Keratinocyte (primary cell): ENCODE data around the gene SDR9C7. TPM values are rescaled to one million over a fixed set of nuclear protein-coding genes. Genes with fewer than 3 reads are reported as not detected.
"Not testable (repeated sequence)": the region's sequence is repeated elsewhere in the genome, so short reads cannot be mapped to it uniquely, and the experiment has no call there.

Source experiments
- DNase-seq: peaks from one replicate; pipeline ENCODE4 v3.0.0-alpha.2; 2011; ENCODE audit warnings: low read depth, missing footprints, low spot score
- FAIRE-seq: peaks from 2 replicates; lab custom pipeline; 2011; peaks lifted over from hg19 to GRCh38; lab: Jason Lieb, UNC
- H2AFZ ChIP-seq: 2 replicates; pipeline ENCODE4 v1.6.0; 2012; ENCODE audit warnings: low read length, control low read depth, inconsistent platforms; ENCODE audit not compliant: control insufficient read depth
- H3K27ac ChIP-seq: 2 replicates; pipeline ENCODE4 v1.5.1; 2011; ENCODE audit warnings: low read length; ENCODE audit not compliant: control insufficient read depth, insufficient read depth
- H3K27me3 ChIP-seq: 3 replicates; pipeline ENCODE4 v1.6.0; 2011; ENCODE audit warnings: low read length; ENCODE audit not compliant: control insufficient read depth, insufficient read depth; ENCODE audit errors: extremely low read depth
- H3K36me3 ChIP-seq, 2 experiments: 2 replicates in 1 of 2; 3 replicates in 1 of 2; pipeline ENCODE4 v1.5.1; 2011; ENCODE audit warnings: low read length in 2 of 2, mild to moderate bottlenecking in 1 of 2; ENCODE audit not compliant: control insufficient read depth in 2 of 2, insufficient read depth in 2 of 2; ENCODE audit errors: extremely low read depth in 1 of 2
- H3K4me1 ChIP-seq: 3 replicates; pipeline ENCODE4 v1.5.1; 2011; ENCODE audit warnings: low read length; ENCODE audit not compliant: control insufficient read depth, insufficient read depth; ENCODE audit errors: extremely low read depth
- H3K4me2 ChIP-seq: 3 replicates; pipeline ENCODE4 v1.6.0; 2011; ENCODE audit warnings: low read depth, low read length; ENCODE audit not compliant: control insufficient read depth, insufficient read depth; ENCODE audit errors: extremely low read depth
- H3K4me3 ChIP-seq, 3 experiments: fragments of 200-600 bp in 1 of 3; sonication (generic) in 1 of 3; 2 replicates in 2 of 3; 3 replicates in 1 of 3; pipeline ENCODE4 v1.5.1; 2011 to 2016; ENCODE audit warnings: low read length in 3 of 3, mild to moderate bottlenecking in 3 of 3, control low read depth in 2 of 3, inconsistent platforms in 1 of 3, low read depth in 1 of 3, mixed read lengths in 1 of 3, mixed run types in 1 of 3, moderate library complexity in 1 of 3; ENCODE audit not compliant: control insufficient read depth in 2 of 3, insufficient read depth in 2 of 3; ENCODE audit errors: extremely low read depth in 1 of 3
- H3K79me2 ChIP-seq: 2 replicates; pipeline ENCODE4 v1.6.0; 2012; ENCODE audit warnings: low read length; ENCODE audit not compliant: control insufficient read depth, insufficient read depth
- H3K9ac ChIP-seq: 3 replicates; pipeline ENCODE4 v1.6.0; 2011; ENCODE audit warnings: low read length; ENCODE audit not compliant: control insufficient read depth, insufficient read depth; ENCODE audit errors: extremely low read depth
- H3K9me1 ChIP-seq: 3 replicates; pipeline ENCODE4 v1.6.0; 2011; ENCODE audit warnings: low read length; ENCODE audit not compliant: control insufficient read depth, insufficient read depth; ENCODE audit errors: extremely low read depth
- H3K9me3 ChIP-seq: 2 replicates; pipeline ENCODE4 v1.5.1; 2012; ENCODE audit warnings: low read depth, low read length; ENCODE audit not compliant: control insufficient read depth
- H4K20me1 ChIP-seq: 3 replicates; pipeline ENCODE4 v1.6.0; 2011; ENCODE audit warnings: low read length; ENCODE audit not compliant: control insufficient read depth, insufficient read depth; ENCODE audit errors: extremely low read depth
- EZH2 ChIP-seq: IDR thresholded peaks from one replicate; pipeline ENCODE4 v1.6.1; 2012; ENCODE audit warnings: inconsistent platforms, mild to moderate bottlenecking, low read length, moderate library complexity
- dilution Hi-C: fragments of 300-500 bp; cut with MboI; formaldehyde crosslinking; loops from one replicate; pipeline ENCODE4 v1.7.0; 2020; ENCODE audit warnings: low sequenced_read_pairs; ENCODE audit not compliant: extremely low pct_ligation_motif_present
- polyA plus RNA-seq, 5 experiments: library from polyadenylated mRNA; depleted of rRNA in 3 of 5; stranded (reverse) in 3 of 5; stranded (forward) in 1 of 5; unstranded in 1 of 5; fragments of >200 nt; gene quantifications; 1 replicate in 1 of 5; 2 replicates in 3 of 5; 3 replicates in 1 of 5; pipeline versions ENCODE4 v1.2.1 to v1.2.3, GENCODE V29; 2011 to 2012; ENCODE audit warnings: missing spikeins in 2 of 5, low read depth in 1 of 5, low replicate concordance in 1 of 5
- TF ChIP-seq, protein P1 (sequence below), 3 experiments: IDR thresholded peaks in 1 of 3; conservative IDR thresholded peaks in 1 of 3; optimal IDR thresholded peaks in 1 of 3; 2 replicates in 2 of 3; 3 replicates in 1 of 3; pipeline versions ENCODE3 to v1.5.1; 2011; ENCODE audit warnings: low read length in 3 of 3, mild to moderate bottlenecking in 3 of 3, moderate library complexity in 2 of 3, control low read depth in 1 of 3, inconsistent platforms in 1 of 3; ENCODE audit not compliant: insufficient read depth in 2 of 3; ENCODE audit errors: extremely low read depth in 1 of 3

SDR9C7 gene
- polyA plus RNA-seq, 1 donor (not counting 4 experiments of a cell fraction or from before 2014, with no cell fraction given), result 1.3 TPM

GRCh38 chr12:56905852-56906251 is 28.4 kb downstream of the SDR9C7 start:
- Histone ChIP-seq H4K20me1 (no peaks in the 10 kb centered on the region), H3K9me3 (peaks cover 4% of the 10 kb centered on the region), H3K27ac (no peak overlapping the region), H2AFZ (no peak overlapping the region), H3K9me1 (no peaks in the 10 kb centered on the region), H3K9ac (no peak overlapping the region), H3K79me2 (no peaks in the 10 kb centered on the region), H3K27me3 (no peaks in the 10 kb centered on the region), H3K4me2 (no peak overlapping the region), H3K36me3 (no peaks in the 10 kb centered on the region), H3K4me3 (no peak overlapping the region), H3K4me1 (peaks cover 4% of the 10 kb centered on the region)
- dilution Hi-C loops, result no loop called here
- DNase-seq (no peak), FAIRE-seq (no peak)
- TF ChIP-seq, protein P1, sequence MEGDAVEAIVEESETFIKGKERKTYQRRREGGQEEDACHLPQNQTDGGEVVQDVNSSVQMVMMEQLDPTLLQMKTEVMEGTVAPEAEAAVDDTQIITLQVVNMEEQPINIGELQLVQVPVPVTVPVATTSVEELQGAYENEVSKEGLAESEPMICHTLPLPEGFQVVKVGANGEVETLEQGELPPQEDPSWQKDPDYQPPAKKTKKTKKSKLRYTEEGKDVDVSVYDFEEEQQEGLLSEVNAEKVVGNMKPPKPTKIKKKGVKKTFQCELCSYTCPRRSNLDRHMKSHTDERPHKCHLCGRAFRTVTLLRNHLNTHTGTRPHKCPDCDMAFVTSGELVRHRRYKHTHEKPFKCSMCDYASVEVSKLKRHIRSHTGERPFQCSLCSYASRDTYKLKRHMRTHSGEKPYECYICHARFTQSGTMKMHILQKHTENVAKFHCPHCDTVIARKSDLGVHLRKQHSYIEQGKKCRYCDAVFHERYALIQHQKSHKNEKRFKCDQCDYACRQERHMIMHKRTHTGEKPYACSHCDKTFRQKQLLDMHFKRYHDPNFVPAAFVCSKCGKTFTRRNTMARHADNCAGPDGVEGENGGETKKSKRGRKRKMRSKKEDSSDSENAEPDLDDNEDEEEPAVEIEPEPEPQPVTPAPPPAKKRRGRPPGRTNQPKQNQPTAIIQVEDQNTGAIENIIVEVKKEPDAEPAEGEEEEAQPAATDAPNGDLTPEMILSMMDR (optimal IDR thresholded peaks at IDR 0.05 in 1 of 3, IDR thresholded peaks at IDR 0.05 in 1 of 3, conservative IDR thresholded peaks at IDR 0.05 in 1 of 3; ENCODE audit: extremely low read depth in 1 of 3, insufficient read depth in 2 of 3, low read length in 3 of 3), result no peak
- no peak for TF ChIP-seq EZH2

DNA sequence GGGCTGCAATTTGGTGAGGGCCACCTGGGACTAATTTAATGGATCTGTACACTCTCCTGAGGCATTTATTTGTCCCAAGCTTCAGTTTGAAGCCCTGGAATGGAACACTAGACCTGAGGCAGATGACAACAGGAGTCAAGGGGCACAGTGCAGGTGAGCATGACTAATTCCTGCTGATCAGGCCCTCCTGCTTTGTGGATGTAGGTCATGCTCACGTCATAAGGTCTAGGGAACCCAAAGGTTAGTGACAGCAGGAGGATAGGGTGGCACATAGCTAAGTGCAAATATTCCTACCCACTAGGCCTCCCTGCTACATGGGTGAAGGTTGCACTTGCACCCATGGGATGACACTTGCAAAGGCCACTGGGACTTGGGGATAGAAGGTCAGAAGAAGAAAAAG is 30.8 kb downstream of the SDR9C7 start:
- no peak overlapping the region for H2AFZ ChIP-seq
- H3K4me2 ChIP-seq, result no peak overlapping the region
- no peaks in the 10 kb centered on the region for H3K79me2 ChIP-seq
- H3K4me1 ChIP-seq, result peaks cover 22% of the 10 kb centered on the region
- no peak for FAIRE-seq
- H3K4me3 ChIP-seq, result no peak overlapping the region
- TF ChIP-seq, protein P1 (optimal IDR thresholded peaks at IDR 0.05 in 1 of 3, IDR thresholded peaks at IDR 0.05 in 1 of 3, conservative IDR thresholded peaks at IDR 0.05 in 1 of 3; ENCODE audit: extremely low read depth in 1 of 3, insufficient read depth in 2 of 3, low read length in 3 of 3), result no peak
- TF ChIP-seq EZH2, result no peak
- no peak for DNase-seq
- H4K20me1 ChIP-seq, result no peaks in the 10 kb centered on the region
- no peaks in the 10 kb centered on the region for H3K36me3 ChIP-seq
- peaks cover 5% of the 10 kb centered on the region for H3K9me3 ChIP-seq
- no peaks in the 10 kb centered on the region for H3K27me3 ChIP-seq
- dilution Hi-C loops, result no loop called here
- H3K9ac ChIP-seq, result no peak overlapping the region
- H3K9me1 ChIP-seq, result no peaks in the 10 kb centered on the region
- no peak overlapping the region for H3K27ac ChIP-seq

- peak; percentile 49 for FAIRE-seq
- DNase-seq, dilution Hi-C loops, H3K9me3 ChIP-seq, H3K79me2 ChIP-seq, H3K9ac ChIP-seq, H3K36me3 ChIP-seq, H4K20me1 ChIP-seq, H3K4me3 ChIP-seq, H2AFZ ChIP-seq, H3K9me1 ChIP-seq, H3K27me3 ChIP-seq, H3K4me2 ChIP-seq: not testable (repeated sequence)
- peak overlapping the region; percentile 68 for H3K27ac ChIP-seq
- H3K4me1 ChIP-seq, result peaks cover 28% of the 10 kb centered on the region
Observed at GRCh38 chr12:56901313-56901712, 32.9 kb downstream of the SDR9C7 start.
